Upper lobe of left lung (tissue), 6 donors: Measurements from ENCODE around the gene LRRC8D. TPM values are rescaled to one million over a fixed set of nuclear protein-coding genes. Genes with fewer than 3 reads are reported as not detected.

Experiments
- ATAC-seq, 2 donors: fragments of 200-7000 bp; cut with Tn5 transposase; one replicate each; pipeline ENCODE4 v1.9.1; 2022; ENCODE audit warnings: mild to moderate bottlenecking in 2 of 2, moderate library complexity in 2 of 2; ENCODE audit not compliant: low FRiP score in 2 of 2
- DNase-seq, 2 donors: peaks; one replicate each; pipeline ENCODE4 v3.0.0-alpha.2; 2019 to 2020
- H3K27ac ChIP-seq, 4 donors: fragments of 200-600 bp; sonication (generic); one replicate each; pipeline ENCODE4 v1.5.1; 2016 to 2019
- H3K27me3 ChIP-seq, 4 donors: fragments of 200-600 bp; sonication (generic); one replicate each; pipeline ENCODE4 v1.5.1; 2017 to 2019
- H3K36me3 ChIP-seq, 4 donors: fragments of 200-600 bp; sonication (generic); one replicate each; pipeline ENCODE4 v1.5.1; 2016 to 2019
- H3K4me1 ChIP-seq, 4 donors: fragments of 200-600 bp; sonication (generic); one replicate each; pipeline ENCODE4 v1.5.1; 2018 to 2019
- H3K4me3 ChIP-seq, 4 donors: fragments of 200-600 bp; sonication (generic); one replicate each; pipeline ENCODE4 v1.5.1; 2017 to 2019; ENCODE audit warnings: mild to moderate bottlenecking in 2 of 4, moderate library complexity in 1 of 4
- H3K9me3 ChIP-seq, 4 donors: fragments of 200-600 bp; sonication (generic); one replicate each; pipeline ENCODE4 v1.5.1; 2018 to 2019
- CTCF ChIP-seq, 6 experiments: fragments of 450-650 bp in 4 of 6; fragments of 200-600 bp in 2 of 6; sonication (generic) in 2 of 6; IDR thresholded peaks; one replicate each; pipeline ENCODE4 v1.5.1; 2016 to 2019; ENCODE audit warnings: antibody characterized with exemption in 6 of 6
- EP300 ChIP-seq, 4 donors: sonication (generic); formaldehyde crosslinking; IDR thresholded peaks; one replicate each; pipeline ENCODE4 v1.5.1; 2017; ENCODE audit warnings: antibody characterized with exemption in 4 of 4, control low read depth in 2 of 4
- POLR2A ChIP-seq, 4 donors: fragments of 450-650 bp; IDR thresholded peaks; one replicate each; pipeline ENCODE4 v1.5.1; 2016 to 2017; ENCODE audit warnings: antibody characterized with exemption in 4 of 4, mild to moderate bottlenecking in 2 of 4
- POLR2AphosphoS5 ChIP-seq, 2 donors: sonication (generic); formaldehyde crosslinking; IDR thresholded peaks; one replicate each; pipeline ENCODE4 v1.5.1; 2017; ENCODE audit warnings: antibody characterized with exemption in 2 of 2
- WGBS, 2 donors: methylation state at CpG; one replicate each; pipeline ENCODE4 v1.1.5; 2017 to 2018; 5-methylcytosine and 5-hydroxymethylcytosine counted together
- total RNA-seq, 6 donors: library from RNA; depleted of rRNA in 4 of 6; stranded (reverse); fragments of >200 nt in 4 of 6; gene quantifications; one replicate each; pipeline versions ENCODE4 v1.1.0 to v1.2.1, GENCODE V29; 2016 to 2021
- donor health status: DM: no; HTN: no; CAD: no; lungs with moderate emphysema.
- donor health status: DM: no; HTN: yes; CAD: no; lungs with severe emphysema.

LRRC8D gene
- total RNA-seq, 6 donors from 2014 or later, result 3.7 to 24.0 (median 12.2) TPM

GRCh38 chr1:89900791-89901708 is 80.2 kb downstream of the LRRC8D start:
- no peak for TF ChIP-seq CTCF (IDR thresholded peaks at IDR 0.05)
- TF ChIP-seq POLR2AphosphoS5 (IDR thresholded peaks at IDR 0.05), result no peak
- TF ChIP-seq POLR2A (IDR thresholded peaks at IDR 0.05), result no peak
- no peak for TF ChIP-seq EP300 (IDR thresholded peaks at IDR 0.05)
- no peak for DNase-seq
- Histone ChIP-seq H3K4me3 (no peak overlapping the region), H3K4me1 (peaks cover 0 to 6% (median 2%) of the 10 kb centered on the region in 4 donors), H3K27ac (no peak overlapping the region), H3K27me3 (no peaks in the 10 kb centered on the region), H3K9me3 (no peaks in the 10 kb centered on the region), H3K36me3 (no peaks in the 10 kb centered on the region)
- no peak for ATAC-seq
- 94 to 96% methylated on average over 6 of the region's 6 CpGs for WGBS, 2 donors

- no peak for DNase-seq
- Histone ChIP-seq H3K9me3 (no peaks in the 10 kb centered on the region), H3K4me3 (no peak overlapping the region), H3K4me1 (peaks cover 7 to 13% (median 9%) of the 10 kb centered on the region in 4 donors), H3K27me3 (no peaks in the 10 kb centered on the region), H3K36me3 (no peaks in the 10 kb centered on the region), H3K27ac (no peak overlapping the region)
- WGBS, 2 donors, result 95 to 99% methylated on average over 5 to 9 of the region's 9 CpGs
- TF ChIP-seq POLR2AphosphoS5 (IDR thresholded peaks at IDR 0.05) (no peak), POLR2A (IDR thresholded peaks at IDR 0.05) (no peak), EP300 (IDR thresholded peaks at IDR 0.05) (no peak)
- no peak for ATAC-seq
These were observed 81.3 kb downstream of the LRRC8D start for GRCh38 chr1:89901957-89902669.

- no peaks in the 10 kb centered on the region for H3K27me3 ChIP-seq
- H3K4me3 ChIP-seq, result no peak overlapping the region
- H3K36me3 ChIP-seq, result no peaks in the 10 kb centered on the region
- 76 to 91% methylated on average over 1 of the region's 1 CpG for WGBS, 2 donors
- no peak for ATAC-seq
- H3K27ac ChIP-seq, result no peak overlapping the region
- H3K4me1 ChIP-seq, result peaks cover 8 to 16% (median 12%) of the 10 kb centered on the region in 4 donors
- no peak for TF ChIP-seq POLR2AphosphoS5 (IDR thresholded peaks at IDR 0.05)
- TF ChIP-seq CTCF (IDR thresholded peaks at IDR 0.05), result no peak
- TF ChIP-seq EP300 (IDR thresholded peaks at IDR 0.05), result no peak
- no peak for TF ChIP-seq POLR2A (IDR thresholded peaks at IDR 0.05)
- no peak for DNase-seq
- no peaks in the 10 kb centered on the region for H3K9me3 ChIP-seq
These were observed 82.7 kb downstream of the LRRC8D start for GRCh38 chr1:89903550-89903949.

GRCh38 chr1:89904219-89904980 is 83.6 kb downstream of the LRRC8D start:
- DNase-seq (no peak), ATAC-seq (peak in 1 of 2 donors; percentile 14)
- Histone ChIP-seq H3K27me3 (no peaks in the 10 kb centered on the region), H3K9me3 (no peaks in the 10 kb centered on the region), H3K4me1 (peaks cover 16 to 22% (median 20%) of the 10 kb centered on the region in 4 donors), H3K4me3 (no peak overlapping the region), H3K36me3 (no peaks in the 10 kb centered on the region), H3K27ac (no peak overlapping the region)
- TF ChIP-seq CTCF (IDR thresholded peaks at IDR 0.05), result no peak
- no peak for TF ChIP-seq POLR2AphosphoS5 (IDR thresholded peaks at IDR 0.05)
- TF ChIP-seq POLR2A (IDR thresholded peaks at IDR 0.05), result no peak
- TF ChIP-seq EP300 (IDR thresholded peaks at IDR 0.05), result no peak
- WGBS, 2 donors, result 61 to 64% methylated on average over 6 of the region's 6 CpGs
